Measurements from ENCODE around the gene PLPPR1.

GRCh38 chr9:101140764-101141163 is 112.2 kb downstream of the PLPPR1 start:
- TF ChIP-seq CTCF (IDR thresholded peaks at IDR 0.05): no peak
- TF ChIP-seq RFX5 (IDR thresholded peaks at IDR 0.05; ENCODE audit: low read length): no peak
- no peak for TF ChIP-seq YY1 (IDR thresholded peaks at IDR 0.05; ENCODE audit: low read depth)
- no peak for TF ChIP-seq SMC3 (IDR thresholded peaks at IDR 0.05; ENCODE audit: low read depth, low read length)
- no peak for TF ChIP-seq MAX (IDR thresholded peaks at IDR 0.05; ENCODE audit: low read depth)
- TF ChIP-seq ZBTB33 (IDR thresholded peaks at IDR 0.05; ENCODE audit: borderline replicate concordance, low read depth): no peak
- TF ChIP-seq RCOR1 (IDR thresholded peaks at IDR 0.05; ENCODE audit: low read length): no peak
- no peak for TF ChIP-seq MXI1 (IDR thresholded peaks at IDR 0.05; ENCODE audit: low read depth, low read length)
- TF ChIP-seq EZH2phosphoT487 (IDR thresholded peaks at IDR 0.05; ENCODE audit: borderline replicate concordance, low read depth): no peak
- TF ChIP-seq JUND (IDR thresholded peaks at IDR 0.05): no peak
- no peak for TF ChIP-seq POLR2AphosphoS5 (IDR thresholded peaks at IDR 0.05; ENCODE audit: low read depth, low read length)
- TF ChIP-seq RXRA (IDR thresholded peaks at IDR 0.05; ENCODE audit: borderline replicate concordance, low read depth): no peak
- no peak for TF ChIP-seq REST (IDR thresholded peaks at IDR 0.05; ENCODE audit: low read depth, low read length)
- TF ChIP-seq, protein P1, sequence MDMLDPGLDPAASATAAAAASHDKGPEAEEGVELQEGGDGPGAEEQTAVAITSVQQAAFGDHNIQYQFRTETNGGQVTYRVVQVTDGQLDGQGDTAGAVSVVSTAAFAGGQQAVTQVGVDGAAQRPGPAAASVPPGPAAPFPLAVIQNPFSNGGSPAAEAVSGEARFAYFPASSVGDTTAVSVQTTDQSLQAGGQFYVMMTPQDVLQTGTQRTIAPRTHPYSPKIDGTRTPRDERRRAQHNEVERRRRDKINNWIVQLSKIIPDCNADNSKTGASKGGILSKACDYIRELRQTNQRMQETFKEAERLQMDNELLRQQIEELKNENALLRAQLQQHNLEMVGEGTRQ (IDR thresholded peaks at IDR 0.05; ENCODE audit: borderline replicate concordance, low read depth, low read length): no peak
